GM23338 (cell line): ENCODE data around the gene DPYSL3. TPM values are rescaled to one million over a fixed set of nuclear protein-coding genes. Genes with fewer than 3 reads are reported as not detected.

Source experiments
- ATAC-seq: fragments of 200-7000 bp; cut with Tn5 transposase; 3 replicates; pipeline ENCODE4 v1.9.1; 2020
- DNase-seq: peaks from one replicate; pipeline ENCODE4 v3.0.0-alpha.2; 2015; ENCODE audit warnings: low spot score
- H2AFZ ChIP-seq: fragments of 200-600 bp; sonication (generic); 2 replicates; pipeline ENCODE4 v1.8.0; 2016; ENCODE audit warnings: antibody characterized with exemption, mild to moderate bottlenecking, moderate library complexity
- H3F3A ChIP-seq: fragments of 200-600 bp; sonication (generic); replicated peaks from 2 replicates; pipeline ENCODE4 v1.8.0; 2017; ENCODE audit warnings: antibody characterized with exemption, mixed run types, low read depth
- H3K27ac ChIP-seq: fragments of 200-600 bp; sonication (generic); 2 replicates; pipeline ENCODE4 v1.6.1; 2016; ENCODE audit warnings: low read depth
- H3K27me3 ChIP-seq: fragments of 200-600 bp; sonication (generic); 2 replicates; pipeline ENCODE4 v1.8.0; 2016; ENCODE audit warnings: mild to moderate bottlenecking, mixed run types, moderate library complexity; ENCODE audit not compliant: insufficient read depth
- H3K36me3 ChIP-seq: fragments of 200-600 bp; sonication (generic); 2 replicates; pipeline ENCODE4 v1.8.0; 2016; ENCODE audit warnings: mild to moderate bottlenecking; ENCODE audit not compliant: insufficient read depth
- H3K4me1 ChIP-seq: fragments of 200-600 bp; sonication (generic); 2 replicates; pipeline ENCODE4 v1.8.0; 2016; ENCODE audit warnings: mild to moderate bottlenecking, moderate library complexity; ENCODE audit not compliant: insufficient read depth
- H3K4me2 ChIP-seq: fragments of 200-600 bp; sonication (generic); 2 replicates; pipeline ENCODE4 v1.7.1; 2017; ENCODE audit warnings: mixed run types
- H3K4me3 ChIP-seq: fragments of 200-600 bp; sonication (generic); 2 replicates; pipeline ENCODE4 v1.6.1; 2016; ENCODE audit warnings: mixed run types
- H3K79me2 ChIP-seq: fragments of 200-600 bp; sonication (generic); replicated peaks from 2 replicates; pipeline ENCODE4 v1.8.0; 2017; ENCODE audit warnings: mild to moderate bottlenecking; ENCODE audit not compliant: insufficient read depth
- H3K9me2 ChIP-seq: fragments of 200-600 bp; sonication (generic); 2 replicates; pipeline ENCODE4 v1.8.0; 2017; ENCODE audit not compliant: insufficient read depth
- H4K20me1 ChIP-seq: fragments of 200-600 bp; sonication (generic); replicated peaks from 2 replicates; pipeline ENCODE4 v1.8.0; 2017; ENCODE audit warnings: mild to moderate bottlenecking; ENCODE audit not compliant: insufficient read depth
- H3K27ac Mint-ChIP-seq: 2 replicates; pipeline ENCODE4 v1.8.0; 2020; ENCODE audit warnings: inconsistent platforms, mild to moderate bottlenecking, moderate library complexity, mixed read lengths
- H3K27me3 Mint-ChIP-seq: 3 replicates; pipeline ENCODE4 v1.8.0; 2022; ENCODE audit warnings: low read depth, mild to moderate bottlenecking, moderate library complexity, mixed read lengths, inconsistent platforms; ENCODE audit not compliant: insufficient read depth, poor library complexity
- H3K36me3 Mint-ChIP-seq: 3 replicates; pipeline ENCODE4 v1.8.0; 2021; ENCODE audit warnings: low read depth, mild to moderate bottlenecking, inconsistent platforms, moderate library complexity, mixed read lengths
- H3K4me1 Mint-ChIP-seq: 3 replicates; pipeline ENCODE4 v1.8.0; 2020; ENCODE audit warnings: mild to moderate bottlenecking, inconsistent platforms, mixed read lengths
- H3K4me3 Mint-ChIP-seq: 3 replicates; pipeline ENCODE4 v1.8.0; 2021; ENCODE audit warnings: moderate library complexity, mild to moderate bottlenecking, inconsistent platforms, mixed read lengths
- H3K9me3 Mint-ChIP-seq: 3 replicates; pipeline ENCODE4 v1.8.0; 2020; ENCODE audit warnings: moderate library complexity, mild to moderate bottlenecking, inconsistent platforms, mixed read lengths
- EZH2 ChIP-seq: fragments of 200-600 bp; sonication (generic); IDR thresholded peaks from one replicate; pipeline ENCODE4 v1.8.0; 2017; ENCODE audit warnings: antibody characterized with exemption, mild to moderate bottlenecking, low read depth; ENCODE audit not compliant: unreplicated experiment
- EZH2phosphoT487 ChIP-seq: fragments of 200-600 bp; sonication (generic); IDR thresholded peaks from one replicate; pipeline ENCODE4 v1.8.1; 2018; ENCODE audit warnings: antibody characterized with exemption; ENCODE audit not compliant: unreplicated experiment
- JUNB ChIP-seq: IDR thresholded peaks from one replicate; pipeline ENCODE4 v1.6.1; 2016; ENCODE audit warnings: antibody characterized with exemption; ENCODE audit not compliant: unreplicated experiment
- POLR2AphosphoS5 ChIP-seq: IDR thresholded peaks from 2 replicates; pipeline ENCODE4 v1.6.1; 2016; ENCODE audit warnings: antibody characterized with exemption, low read depth
- REST ChIP-seq: IDR thresholded peaks from one replicate; pipeline ENCODE4 v1.6.1; 2018; ENCODE audit warnings: antibody characterized with exemption; ENCODE audit not compliant: unreplicated experiment
- STAT1 ChIP-seq: IDR thresholded peaks from one replicate; pipeline ENCODE4 v1.6.1; 2016; ENCODE audit warnings: antibody characterized with exemption; ENCODE audit not compliant: unreplicated experiment
- ZNF114 ChIP-seq: fragments of 250-450 bp; sonication (Bioruptor Pico); IDR thresholded peaks from 2 replicates; pipeline ENCODE4 v1.5.0; 2020; ENCODE audit warnings: mild to moderate bottlenecking, moderate library complexity
- ZNF331 ChIP-seq: fragments of 250-450 bp; sonication (Bioruptor Pico); IDR thresholded peaks from 2 replicates; pipeline ENCODE4 v1.5.0; 2020; ENCODE audit warnings: low read depth, mild to moderate bottlenecking, moderate library complexity
- polyA plus RNA-seq: library from polyadenylated mRNA; unstranded; fragments of >200 nt; fragmentation: Nextera tagmentation; extraction: Ambion mirVana; gene quantifications from 2 replicates; pipeline ENCODE4 v1.2.1, GENCODE V29; 2016
- total RNA-seq: library from RNA; depleted of rRNA; stranded (reverse); fragments of >200 nt; shearing (Covaris generic); gene quantifications from 2 replicates; pipeline ENCODE4 v1.2.3, GENCODE V29; 2014
- TF ChIP-seq, protein P1 (sequence below), 2 experiments: fragments of 200-600 bp in 1 of 2; sonication (generic) in 1 of 2; conservative IDR thresholded peaks; 2 replicates each; pipeline versions ENCODE4 v1.5.1 to v1.6.1; 2016 to 2017; ENCODE audit warnings: antibody characterized with exemption in 2 of 2, low read depth in 2 of 2, mild to moderate bottlenecking in 2 of 2, moderate library complexity in 1 of 2
- TF ChIP-seq, protein P2 (sequence below): IDR thresholded peaks from 2 replicates; pipeline ENCODE4 v1.6.1; 2016; ENCODE audit warnings: antibody characterized with exemption

DPYSL3 gene
- total and polyA plus RNA-seq, 2 experiments from 2014 or later, result 97.6 to 455 TPM

DNA sequence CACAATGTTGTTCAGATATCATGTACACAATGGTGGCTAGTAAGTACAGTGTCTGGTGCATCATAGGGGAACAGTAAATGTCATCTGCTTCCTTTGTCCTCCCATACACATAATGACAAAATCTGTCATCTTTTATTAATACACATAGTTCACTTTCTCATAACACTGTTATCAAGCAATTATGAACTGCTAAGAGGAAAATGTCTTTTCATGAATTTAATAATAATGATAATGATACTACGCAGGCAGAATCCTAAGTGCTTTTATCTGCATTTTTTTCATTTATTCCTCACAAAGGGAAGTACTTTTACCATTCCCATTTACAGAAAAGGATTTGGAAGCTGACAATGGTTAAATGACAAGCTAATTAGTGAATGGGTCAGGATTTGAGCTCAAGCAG is 35.7 kb downstream of the DPYSL3 start:
- H3K79me2 ChIP-seq, result peaks cover 66% of the 10 kb centered on the region
- H3K9me2 ChIP-seq, result peaks cover 9% of the 10 kb centered on the region

More for the DNA sequence above, 35.7 kb downstream of the DPYSL3 start:
- Mint-ChIP-seq H3K4me3 (no peak overlapping the region), H3K27ac (no peak overlapping the region), H3K4me1 (peaks cover 48% of the 10 kb centered on the region), H3K36me3 (peaks cover 9% of the 10 kb centered on the region; the same call in 2 of the 3 replicates), H3K27me3 (peaks cover 2% of the 10 kb centered on the region), H3K9me3 (no peaks in the 10 kb centered on the region)
- H3K36me3 ChIP-seq, result no peaks in the 10 kb centered on the region
- no peak overlapping the region for H3K4me2 ChIP-seq
- no peaks in the 10 kb centered on the region for H3K27me3 ChIP-seq
- H3K27ac ChIP-seq, result no peak overlapping the region
- peaks cover 44% of the 10 kb centered on the region for H3K4me1 ChIP-seq
- DNase-seq (no peak), ATAC-seq (no peak)
- H3K4me3 ChIP-seq, result no peak overlapping the region
- H3F3A ChIP-seq, result no peaks in the 10 kb centered on the region
- H4K20me1 ChIP-seq, result no peaks in the 10 kb centered on the region
- TF ChIP-seq, protein P1, sequence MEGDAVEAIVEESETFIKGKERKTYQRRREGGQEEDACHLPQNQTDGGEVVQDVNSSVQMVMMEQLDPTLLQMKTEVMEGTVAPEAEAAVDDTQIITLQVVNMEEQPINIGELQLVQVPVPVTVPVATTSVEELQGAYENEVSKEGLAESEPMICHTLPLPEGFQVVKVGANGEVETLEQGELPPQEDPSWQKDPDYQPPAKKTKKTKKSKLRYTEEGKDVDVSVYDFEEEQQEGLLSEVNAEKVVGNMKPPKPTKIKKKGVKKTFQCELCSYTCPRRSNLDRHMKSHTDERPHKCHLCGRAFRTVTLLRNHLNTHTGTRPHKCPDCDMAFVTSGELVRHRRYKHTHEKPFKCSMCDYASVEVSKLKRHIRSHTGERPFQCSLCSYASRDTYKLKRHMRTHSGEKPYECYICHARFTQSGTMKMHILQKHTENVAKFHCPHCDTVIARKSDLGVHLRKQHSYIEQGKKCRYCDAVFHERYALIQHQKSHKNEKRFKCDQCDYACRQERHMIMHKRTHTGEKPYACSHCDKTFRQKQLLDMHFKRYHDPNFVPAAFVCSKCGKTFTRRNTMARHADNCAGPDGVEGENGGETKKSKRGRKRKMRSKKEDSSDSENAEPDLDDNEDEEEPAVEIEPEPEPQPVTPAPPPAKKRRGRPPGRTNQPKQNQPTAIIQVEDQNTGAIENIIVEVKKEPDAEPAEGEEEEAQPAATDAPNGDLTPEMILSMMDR (conservative IDR thresholded peaks at IDR 0.05; ENCODE audit: low read depth in 2 of 2), result no peak
- TF ChIP-seq STAT1 (no peak), JUNB (no peak), EZH2 (no peak), ZNF114 (CRISPR knock-in tag) (no peak), ZNF331 (CRISPR knock-in tag) (no peak), EZH2phosphoT487 (no peak), POLR2AphosphoS5 (no peak), REST (no peak)
- TF ChIP-seq, protein P2, sequence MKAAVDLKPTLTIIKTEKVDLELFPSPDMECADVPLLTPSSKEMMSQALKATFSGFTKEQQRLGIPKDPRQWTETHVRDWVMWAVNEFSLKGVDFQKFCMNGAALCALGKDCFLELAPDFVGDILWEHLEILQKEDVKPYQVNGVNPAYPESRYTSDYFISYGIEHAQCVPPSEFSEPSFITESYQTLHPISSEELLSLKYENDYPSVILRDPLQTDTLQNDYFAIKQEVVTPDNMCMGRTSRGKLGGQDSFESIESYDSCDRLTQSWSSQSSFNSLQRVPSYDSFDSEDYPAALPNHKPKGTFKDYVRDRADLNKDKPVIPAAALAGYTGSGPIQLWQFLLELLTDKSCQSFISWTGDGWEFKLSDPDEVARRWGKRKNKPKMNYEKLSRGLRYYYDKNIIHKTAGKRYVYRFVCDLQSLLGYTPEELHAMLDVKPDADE, result no peak
- no peak overlapping the region for H2AFZ ChIP-seq
